OCI-M2 (cell line): ENCODE results near the gene KCNC3.

Experiments used
- DNase-seq: peaks from one replicate; lab custom pipeline; 2025; ENCODE audit not compliant: unreplicated experiment; lab: John Stamatoyannopoulos, UW

KCNC3 gene

DNA sequence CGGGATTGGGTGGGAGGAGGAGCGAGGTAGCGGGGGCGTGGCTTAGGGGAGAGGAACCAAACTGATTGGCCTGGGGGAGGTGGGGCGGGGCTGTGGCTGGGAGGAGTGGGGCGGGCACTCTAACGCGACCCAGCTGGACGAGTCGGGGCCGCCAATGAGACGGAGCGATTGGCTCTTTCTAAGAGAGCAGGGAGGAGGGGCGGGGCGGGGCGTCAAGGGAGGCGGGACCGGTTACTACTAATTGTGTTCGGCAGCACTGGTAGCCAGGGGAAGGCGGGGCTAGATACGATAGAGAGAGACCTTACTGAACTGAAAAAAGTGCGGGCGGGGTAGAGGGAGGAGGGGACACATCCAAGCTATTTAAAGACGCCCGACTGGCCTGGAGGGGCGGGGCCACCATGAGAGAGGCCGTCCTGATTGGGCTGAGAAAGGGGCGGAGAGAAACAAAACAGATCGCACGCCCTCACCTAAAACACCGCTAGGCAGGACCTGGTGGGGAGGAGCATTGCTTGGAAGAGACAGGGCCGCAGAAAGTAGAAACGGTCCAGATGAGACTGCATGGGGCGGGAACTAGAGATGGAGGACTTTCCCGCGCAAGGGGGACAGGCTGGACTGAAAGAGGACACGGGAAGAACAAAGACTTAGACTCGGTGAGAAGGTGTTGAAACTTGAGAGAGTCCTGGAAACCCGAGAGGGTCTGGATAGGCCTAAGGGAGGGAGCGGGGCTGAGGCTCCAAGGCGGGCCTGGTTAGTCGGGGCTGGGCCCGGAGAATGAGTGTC lies at the start of gene KCNC3:
Gene KCNC3, minus strand, starts transcription at position 232 of the 780 bp plus-strand sequence. CDS start 295 bp downstream, outside the sequence.
- DNase-seq = peak; percentile 97

- DNase-seq = no peak
Observed at GRCh38 chr19:50378863-50379236, 49.7 kb upstream of the KCNC3 start.

GRCh38 chr19:50378169-50378862 lies 49.1 kb upstream of the KCNC3 start:
- DNase-seq = no peak

GRCh38 chr19:50377517-50377916 lies 48.3 kb upstream of the KCNC3 start:
- DNase-seq = no peak

DNA sequence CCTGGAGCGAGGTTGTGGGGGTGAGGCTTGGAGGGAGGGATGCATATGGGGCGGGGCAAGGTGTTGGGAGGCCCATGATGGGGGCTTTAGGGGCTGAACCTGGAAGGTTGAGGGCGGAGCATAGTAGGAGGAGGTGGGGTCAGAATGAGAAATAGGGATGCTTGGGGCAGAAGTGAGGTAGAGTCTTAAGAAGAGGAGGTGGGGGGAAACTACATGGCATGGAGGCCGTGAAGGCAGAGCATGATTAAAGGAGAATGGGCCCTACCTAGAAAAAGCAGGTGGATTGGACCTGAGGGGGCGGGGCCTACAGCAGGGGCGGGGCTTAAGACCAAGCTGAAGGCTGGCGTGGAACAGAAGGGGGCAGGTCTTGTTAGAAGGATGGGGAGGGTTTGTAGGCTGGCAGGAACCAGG lies 47.9 kb upstream of the KCNC3 start:
- DNase-seq = no peak

DNA sequence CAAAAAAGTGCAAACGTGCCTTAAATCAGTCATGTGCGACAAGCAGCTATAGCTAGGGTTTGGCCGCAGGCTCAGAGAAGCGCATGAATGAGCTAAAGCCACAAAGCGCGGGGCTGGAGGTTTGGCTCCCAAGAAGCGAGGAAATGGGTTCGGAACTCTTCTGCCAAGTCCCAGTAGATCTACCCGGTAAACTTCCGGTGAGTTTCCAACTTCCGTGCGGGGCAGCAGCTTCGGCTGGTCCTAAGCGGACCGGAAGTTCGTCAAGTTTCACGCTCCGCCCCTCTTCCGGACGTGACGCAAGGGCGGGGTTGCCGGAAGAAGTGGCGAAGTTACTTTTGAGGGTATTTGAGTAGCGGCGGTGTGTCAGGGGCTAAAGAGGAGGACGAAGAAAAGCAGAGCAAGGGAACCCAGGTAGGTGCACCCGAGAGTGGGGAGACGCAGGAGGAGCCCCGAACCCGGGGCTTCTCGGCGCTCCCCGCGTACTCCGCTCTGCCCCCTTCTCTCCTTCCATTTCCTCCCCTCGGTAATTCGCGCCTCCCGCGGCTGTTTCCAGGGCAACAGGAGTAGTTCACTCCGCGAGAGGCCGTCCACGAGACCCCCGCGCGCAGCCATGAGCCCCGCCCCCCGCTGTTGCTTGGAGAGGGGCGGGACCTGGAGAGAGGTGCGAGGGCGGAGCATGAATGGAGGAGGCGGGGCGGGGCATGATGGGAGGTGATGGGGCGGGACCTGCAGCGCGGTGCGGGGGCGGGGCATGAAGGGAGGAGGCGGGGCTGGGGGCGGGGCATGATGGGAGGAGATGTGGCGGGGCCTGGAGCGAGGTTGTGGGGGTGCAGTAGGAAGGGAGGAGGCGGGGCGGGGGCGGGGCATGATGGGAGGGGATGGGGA lies 47.2 kb upstream of the KCNC3 start, which contains the start of gene NR1H2:
Gene NR1H2, plus strand, starts transcription at position 292 of the 885 bp plus-strand sequence. CDS start 1,149 bp downstream, outside the sequence.
- DNase-seq = peak; percentile 85

- no peak for DNase-seq
Observed at GRCh38 chr19:50371914-50372475, 42.8 kb upstream of the KCNC3 start.

DNA sequence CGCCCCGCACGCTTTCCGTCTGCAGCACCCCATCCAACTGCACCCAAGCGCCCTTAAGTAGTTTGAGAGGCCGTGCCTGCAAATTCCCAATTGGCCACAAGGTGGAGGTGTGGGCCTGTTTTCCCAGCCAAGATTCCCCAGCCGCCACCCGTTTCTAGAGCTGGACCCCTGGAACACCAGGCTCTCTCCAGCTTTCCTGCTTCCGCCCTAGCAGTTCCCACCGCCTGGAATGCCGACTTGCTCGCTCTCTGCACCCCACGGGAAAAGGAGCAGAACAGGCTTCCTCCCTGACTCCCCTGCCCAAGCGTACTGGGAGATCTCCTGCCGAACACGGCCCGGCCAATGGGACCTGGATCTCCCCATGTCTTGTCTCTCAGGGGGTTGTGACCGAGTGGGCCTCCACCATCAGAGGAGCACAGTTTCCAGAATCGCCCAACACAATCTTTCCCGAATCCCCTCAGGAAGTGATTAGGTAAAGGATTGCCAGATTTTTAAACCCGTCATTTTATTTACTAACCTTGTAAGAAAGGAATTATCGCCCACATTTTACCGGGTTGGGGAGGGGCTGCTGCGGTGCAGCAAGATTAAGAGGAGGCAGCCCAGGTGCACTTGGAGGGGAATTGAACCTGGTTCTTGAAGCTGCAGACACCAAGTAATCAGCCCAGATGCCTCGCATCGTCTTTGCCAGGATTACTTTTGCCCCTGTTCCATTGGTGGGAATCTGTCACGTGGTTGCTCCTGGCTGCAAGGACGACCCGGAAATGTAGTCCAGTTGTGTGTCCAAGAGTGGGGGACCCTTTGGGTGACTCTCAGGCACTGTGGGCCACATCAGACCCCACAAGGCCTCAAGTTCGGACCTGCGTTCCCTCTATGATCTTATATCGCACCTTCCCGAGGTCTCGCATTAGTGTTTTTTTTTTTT lies 39.7 kb upstream of the KCNC3 start:
- DNase-seq = peak; percentile 22

DNA sequence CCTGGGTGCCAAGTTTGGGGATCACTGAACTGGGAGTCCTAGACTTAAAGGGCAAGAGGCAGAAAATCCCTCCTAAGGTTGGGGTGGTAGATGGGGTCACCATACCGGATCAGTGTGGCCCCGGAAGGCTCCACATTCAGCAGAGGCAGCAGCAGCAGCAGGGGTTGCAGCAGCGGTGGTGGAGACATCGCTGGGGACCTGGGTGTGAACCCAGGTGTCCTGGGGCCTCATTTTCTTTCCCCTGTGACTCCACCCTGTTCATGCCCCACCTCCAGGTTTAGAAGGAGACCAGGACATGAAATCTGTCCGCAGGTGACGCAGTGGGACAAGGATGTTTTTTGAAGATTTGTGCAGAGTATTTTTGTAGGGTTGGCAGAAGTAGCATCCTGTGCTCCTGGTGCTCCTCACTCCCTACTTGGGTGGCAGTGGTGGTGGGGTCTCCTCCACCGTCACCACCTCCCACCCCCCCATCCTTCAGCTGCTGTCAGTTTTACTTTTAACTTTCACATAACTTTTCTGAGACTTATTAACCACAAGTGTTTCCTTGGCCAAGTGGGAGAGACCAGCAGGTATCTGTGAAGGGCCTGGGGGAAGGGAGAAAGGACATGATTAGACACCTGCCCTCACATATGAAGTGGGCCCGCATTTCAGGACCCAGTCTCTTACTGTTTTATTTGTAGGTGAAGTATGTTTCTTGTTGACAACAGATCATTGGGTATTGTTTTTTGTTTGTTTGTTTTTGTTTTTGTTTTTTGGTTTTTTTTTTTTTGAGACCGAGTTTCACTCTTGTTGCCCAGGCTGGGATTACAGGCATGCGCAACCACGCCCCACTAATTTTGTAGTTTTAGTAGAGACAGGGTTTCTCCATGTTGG lies 36.5 kb upstream of the KCNC3 start, which contains the start of gene NAPSA:
Gene NAPSA, minus strand, starts transcription at position 206 of the 873 bp plus-strand sequence. Its CDS starts 18 bp downstream, at position 188.
- DNase-seq = no peak

DNA sequence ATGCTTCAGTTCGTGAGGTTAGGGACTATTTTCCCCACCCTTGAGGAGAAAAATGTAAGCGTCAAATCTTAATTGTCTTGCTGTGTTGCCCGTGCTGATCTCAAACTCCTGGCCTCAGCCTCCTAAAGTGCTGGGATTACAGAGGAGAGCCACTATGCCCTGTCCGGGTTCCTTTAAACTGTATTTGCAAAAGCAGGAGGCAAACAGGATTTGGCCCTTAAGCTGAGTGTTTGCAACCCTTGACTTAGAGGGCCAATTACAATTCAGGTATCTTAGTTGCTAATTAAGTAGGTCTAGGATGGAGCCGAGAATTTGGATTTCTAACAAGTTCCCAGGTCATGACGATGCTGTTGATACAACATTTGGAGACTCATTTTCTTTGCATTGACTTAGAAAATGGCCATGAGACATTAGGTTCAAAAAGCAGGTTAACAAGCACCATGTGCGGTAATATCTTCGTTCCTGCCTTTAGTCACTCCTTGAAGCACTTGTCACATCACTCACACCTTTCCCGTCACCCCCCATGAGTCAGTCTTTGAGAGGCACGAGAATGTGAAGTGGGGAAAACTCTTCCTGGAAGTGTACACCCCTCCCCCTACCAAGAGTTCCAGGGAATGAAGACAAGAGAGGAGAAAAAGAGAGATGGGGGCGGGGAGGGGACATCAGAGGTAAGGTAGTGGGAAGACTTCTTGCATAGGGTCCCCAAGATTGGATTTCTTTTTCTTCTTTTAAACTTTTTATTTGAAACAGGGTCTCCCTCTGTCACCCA lies 33.7 kb upstream of the KCNC3 start:
- no peak for DNase-seq

- no peak for DNase-seq
Observed at GRCh38 chr19:50362030-50362412, 32.8 kb upstream of the KCNC3 start.

- no peak for DNase-seq
Observed at GRCh38 chr19:50361290-50362029, 32.3 kb upstream of the KCNC3 start.

- DNase-seq = no peak
Observed at GRCh38 chr19:50359328-50359818, 30.2 kb upstream of the KCNC3 start.

- DNase-seq = peak; percentile 47
Observed at GRCh38 chr19:50358483-50359327, 29.5 kb upstream of the KCNC3 start.

GRCh38 chr19:50357178-50358100 lies 28.3 kb upstream of the KCNC3 start:
- DNase-seq = peak; percentile 77
